ENCODE measurements around the gene EIF6. TPM values are rescaled to one million over a fixed set of nuclear protein-coding genes. Genes with fewer than 3 reads are reported as not detected.

The EIF6 gene
- total RNA-seq, 2 experiments from 2014 or later = 104 to 109 TPM

DNA sequence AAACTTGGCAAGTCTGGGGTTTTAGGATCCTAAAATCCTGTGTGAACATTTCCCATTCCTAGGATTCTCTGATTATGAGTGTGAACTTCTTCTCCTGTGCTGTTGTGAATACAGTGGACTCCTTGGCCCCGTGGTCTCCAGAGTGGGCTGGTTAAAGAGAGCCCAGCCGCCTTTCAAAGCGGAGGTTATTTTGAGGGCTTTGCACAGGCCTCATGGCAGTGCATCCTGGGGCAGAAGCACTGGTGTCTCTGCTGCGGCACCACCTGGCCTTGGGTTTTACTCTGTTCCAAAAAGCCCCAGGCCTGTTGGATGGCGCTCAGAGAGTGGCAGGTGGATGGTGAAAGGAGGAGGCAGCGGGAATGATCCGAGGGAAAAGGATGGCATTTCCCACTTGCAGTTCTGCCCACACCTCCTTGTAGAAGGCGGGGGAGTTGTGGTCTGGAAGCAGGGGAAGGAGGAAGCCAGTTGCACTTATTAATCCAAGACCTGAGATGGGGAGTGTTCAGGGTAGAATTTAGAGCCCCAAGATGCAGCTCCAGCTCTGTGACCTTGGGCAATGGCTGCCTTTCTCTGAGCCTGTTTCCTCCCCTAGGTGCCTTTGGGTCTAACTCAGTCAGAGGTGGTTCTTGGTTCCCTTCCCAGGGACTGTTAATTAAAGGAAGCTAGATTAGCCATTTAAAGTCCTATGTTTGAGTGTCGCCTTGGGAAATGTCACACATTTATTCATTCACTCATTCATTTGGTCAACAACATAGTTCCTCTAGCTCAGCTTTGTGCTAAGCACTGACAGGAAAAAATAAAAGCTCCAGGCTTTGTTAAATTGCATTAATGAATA, 35.7 kb downstream of the EIF6 start:
- H3K9me3 Mint-ChIP-seq (ENCODE audit: insufficient read depth) = no peaks in the 10 kb centered on the region
- ATAC-seq = no peak
- no peak overlapping the region for H3K4me3 Mint-ChIP-seq
- CTCF ChIA-PET = interaction anchor here (1.7 kb wide), 1 partner anchor 20 kb away, joined by 6 read pairs; no protein-coding TSS in a partner anchor
- H3K4me1 Mint-ChIP-seq (ENCODE audit: low read depth) = peaks cover 31% of the 10 kb centered on the region
- POLR2A ChIA-PET = no interaction called here
- DNase-seq = no peak
- H3K36me3 Mint-ChIP-seq (ENCODE audit: low read depth) = peaks cover 6% of the 10 kb centered on the region
- no peaks in the 10 kb centered on the region for H3K27me3 Mint-ChIP-seq (ENCODE audit: low read depth)
- H3K27ac Mint-ChIP-seq = no peak overlapping the region

DNA sequence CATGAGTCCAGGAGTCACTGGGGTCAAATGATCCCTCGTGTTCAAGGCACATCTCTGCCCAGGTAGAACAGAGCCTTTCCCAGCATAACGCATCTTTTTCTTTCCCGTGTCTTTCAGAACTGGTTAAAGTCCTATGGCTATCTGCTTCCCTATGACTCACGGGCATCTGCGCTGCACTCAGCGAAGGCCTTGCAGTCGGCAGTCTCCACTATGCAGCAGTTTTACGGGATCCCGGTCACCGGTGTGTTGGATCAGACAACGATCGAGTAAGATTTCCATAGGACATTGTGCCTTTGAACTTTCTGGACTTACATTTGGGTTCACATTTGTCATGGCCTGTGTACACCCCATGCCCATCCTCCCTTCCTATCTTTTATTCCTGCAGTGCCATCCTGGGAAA, 37.8 kb downstream of the EIF6 start:
- DNase-seq = no peak
- CTCF ChIA-PET = interaction anchor here (1.0 to 1.4 kb wide), 2 partner anchors 22 to 102 kb away, joined by 3 to 4 read pairs; no protein-coding TSS in a partner anchor
- Mint-ChIP-seq H3K4me1 (ENCODE audit: low read depth) (peaks cover 15% of the 10 kb centered on the region), H3K4me3 (no peak overlapping the region), H3K27me3 (ENCODE audit: low read depth) (peaks cover 2% of the 10 kb centered on the region), H3K36me3 (ENCODE audit: low read depth) (peaks cover 1% of the 10 kb centered on the region), H3K27ac (no peak overlapping the region), H3K9me3 (ENCODE audit: insufficient read depth) (no peaks in the 10 kb centered on the region)
- POLR2A ChIA-PET = no interaction called here
- no peak for ATAC-seq

DNA sequence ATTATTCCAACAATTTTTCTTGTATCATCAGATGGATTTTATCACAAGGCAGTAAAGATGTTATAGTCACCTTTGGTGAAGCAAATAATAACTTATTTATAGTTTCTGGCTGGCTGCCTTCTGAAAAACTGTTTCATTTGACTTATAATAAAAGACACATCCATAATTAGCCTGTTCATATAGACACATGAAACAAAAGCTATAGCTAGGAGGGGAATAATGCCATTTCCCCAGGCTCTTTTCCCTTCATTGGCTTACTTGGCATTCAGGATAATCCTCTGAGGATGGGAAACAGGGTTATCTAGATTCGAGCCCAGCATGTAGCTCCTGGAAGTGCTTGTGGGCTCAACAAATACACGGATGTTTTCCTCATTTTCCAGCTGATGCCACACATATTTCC, 40.6 kb downstream of the EIF6 start:
- ATAC-seq (no peak), DNase-seq (no peak)
- CTCF ChIA-PET = no interaction called here
- Mint-ChIP-seq H3K9me3 (ENCODE audit: insufficient read depth) (no peaks in the 10 kb centered on the region), H3K27me3 (ENCODE audit: low read depth) (peaks cover 5% of the 10 kb centered on the region), H3K4me1 (ENCODE audit: low read depth) (no peaks in the 10 kb centered on the region), H3K4me3 (no peak overlapping the region), H3K27ac (no peak overlapping the region), H3K36me3 (ENCODE audit: low read depth) (no peaks in the 10 kb centered on the region)
- POLR2A ChIA-PET = no interaction called here

DNA sequence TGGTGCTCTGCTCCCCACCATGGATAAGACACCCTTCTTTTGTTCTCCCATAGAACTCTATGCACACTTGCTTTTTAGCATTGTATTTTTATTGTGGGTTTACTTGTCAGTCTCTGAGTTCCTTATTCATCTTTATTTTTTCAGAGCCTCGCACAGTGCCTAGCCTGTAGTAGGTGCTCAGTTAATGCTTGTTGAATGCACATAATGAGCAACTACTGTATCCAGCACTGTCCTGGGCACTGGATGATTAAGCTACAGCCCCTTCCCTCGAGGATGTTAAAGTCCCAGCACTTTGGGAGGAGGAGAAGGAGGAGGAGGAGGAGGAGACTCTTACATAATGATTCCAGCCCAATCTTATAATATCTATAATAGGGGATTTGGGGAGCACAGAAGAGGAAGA, 41.3 kb downstream of the EIF6 start:
- ATAC-seq (no peak), DNase-seq (no peak)
- H3K27me3 Mint-ChIP-seq (ENCODE audit: low read depth) = peaks cover 5% of the 10 kb centered on the region
- ChIA-PET POLR2A (no interaction called here), CTCF (no interaction called here)
- H3K9me3 Mint-ChIP-seq (ENCODE audit: insufficient read depth) = no peaks in the 10 kb centered on the region
- H3K4me1 Mint-ChIP-seq (ENCODE audit: low read depth) = peaks cover 5% of the 10 kb centered on the region
- no peaks in the 10 kb centered on the region for H3K36me3 Mint-ChIP-seq (ENCODE audit: low read depth)
- no peak overlapping the region for H3K4me3 Mint-ChIP-seq
- H3K27ac Mint-ChIP-seq = no peak overlapping the region

DNA sequence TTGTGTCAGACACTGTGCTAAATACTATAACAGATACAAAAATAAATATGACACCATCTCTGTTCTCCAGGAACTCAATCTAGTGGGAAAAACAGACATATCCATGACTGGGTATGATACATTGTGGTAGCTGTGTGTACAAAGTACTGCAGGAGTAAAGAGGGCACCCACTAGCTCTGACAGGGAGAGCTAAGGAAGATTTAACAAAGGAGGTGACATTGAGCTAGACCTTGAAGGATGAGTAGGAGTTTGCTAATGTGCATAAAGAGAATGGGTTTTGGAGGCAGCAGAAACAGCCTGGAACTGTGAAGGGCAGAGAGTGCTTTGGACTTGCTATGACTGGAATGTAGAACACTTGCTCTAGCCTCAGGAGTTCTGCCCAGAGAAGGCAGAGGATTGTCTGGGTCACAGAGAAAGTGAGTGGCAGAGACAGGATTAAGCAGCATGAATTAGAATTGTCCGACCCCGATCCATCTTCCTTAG, 43.7 kb downstream of the EIF6 start:
- CTCF ChIA-PET = interaction anchor here (1.5 kb wide), 1 partner anchor 145 kb away, joined by 4 read pairs; no protein-coding TSS in a partner anchor
- Mint-ChIP-seq H3K4me1 (ENCODE audit: low read depth) (peaks cover 6% of the 10 kb centered on the region), H3K27me3 (ENCODE audit: low read depth) (peaks cover 5% of the 10 kb centered on the region)

DNA sequence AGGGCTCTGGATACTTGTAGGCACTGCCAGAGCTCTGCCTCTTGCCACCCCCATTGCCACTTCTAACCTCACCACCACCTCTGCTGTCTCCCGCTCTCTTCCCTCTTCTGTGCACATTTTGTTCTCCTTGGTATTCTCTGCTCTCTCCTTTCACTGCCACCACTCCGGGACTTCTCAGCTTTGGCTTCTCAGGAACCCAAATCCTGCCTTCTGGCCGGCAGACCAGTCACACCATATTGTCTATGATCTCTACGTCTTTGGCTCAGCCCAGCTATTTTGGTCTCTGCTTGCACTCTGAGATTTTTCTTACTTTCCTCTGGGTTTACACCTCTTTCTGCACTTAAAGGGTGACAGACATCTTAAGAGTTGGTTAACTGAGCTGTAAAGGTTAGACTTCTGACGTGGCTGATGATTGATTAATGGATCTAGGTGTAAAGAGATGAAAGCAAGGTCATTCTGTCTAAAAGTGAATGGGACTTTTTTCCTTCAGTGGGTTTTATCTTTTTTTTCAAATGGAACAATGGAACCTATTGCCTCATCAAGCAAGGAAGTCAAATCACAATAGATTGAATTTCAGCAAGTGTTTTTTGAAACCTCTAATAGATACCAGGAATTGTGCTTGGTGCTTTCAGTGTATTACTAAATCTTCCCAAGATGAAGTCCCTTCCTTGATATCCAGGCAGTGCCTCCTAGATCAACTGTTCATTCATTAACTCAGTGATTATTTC, 44.3 kb downstream of the EIF6 start:
- DNase-seq (no peak), ATAC-seq (no peak)
- Mint-ChIP-seq H3K4me3 (no peak overlapping the region), H3K36me3 (ENCODE audit: low read depth) (no peaks in the 10 kb centered on the region), H3K9me3 (ENCODE audit: insufficient read depth) (no peaks in the 10 kb centered on the region), H3K4me1 (ENCODE audit: low read depth) (peaks cover 6% of the 10 kb centered on the region), H3K27me3 (ENCODE audit: low read depth) (peaks cover 5% of the 10 kb centered on the region), H3K27ac (no peak overlapping the region)
- ChIA-PET CTCF (interaction anchor here (0.9 to 1.5 kb wide), 3 partner anchors 29 to 144 kb away, joined by 3 to 4 read pairs (median 3); no protein-coding TSS in a partner anchor), POLR2A (no interaction called here)

More for the DNA sequence above, 43.7 kb downstream of the EIF6 start:
- ATAC-seq = no peak
- no peak for DNase-seq
- no peak overlapping the region for H3K4me3 Mint-ChIP-seq
- H3K36me3 Mint-ChIP-seq (ENCODE audit: low read depth) = no peaks in the 10 kb centered on the region
- no peak overlapping the region for H3K27ac Mint-ChIP-seq
- H3K9me3 Mint-ChIP-seq (ENCODE audit: insufficient read depth) = no peaks in the 10 kb centered on the region
- POLR2A ChIA-PET = no interaction called here

DNA sequence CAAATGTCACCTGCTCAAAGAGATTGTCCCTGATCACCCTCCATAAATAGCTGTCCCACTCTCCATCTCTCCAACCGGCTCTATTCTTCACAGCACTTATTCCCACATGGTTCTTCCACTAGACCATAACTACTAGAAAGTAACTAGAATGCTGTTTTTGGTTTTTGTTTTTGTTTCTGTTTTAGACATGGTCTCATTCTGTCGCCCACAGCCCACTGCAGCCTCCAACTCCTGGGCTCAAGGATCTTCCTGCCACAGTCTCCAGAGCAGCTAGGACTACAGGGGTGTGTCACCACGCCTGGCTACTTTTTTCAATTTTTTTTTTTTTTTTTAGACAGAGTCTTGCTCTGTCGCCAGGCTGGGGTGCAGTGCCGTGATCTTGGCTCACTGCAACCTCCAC, 45.8 kb downstream of the EIF6 start:
- ATAC-seq (no peak), DNase-seq (no peak)
- H3K9me3 Mint-ChIP-seq (ENCODE audit: insufficient read depth) = no peaks in the 10 kb centered on the region
- H3K4me3 Mint-ChIP-seq = no peak overlapping the region
- peaks cover 6% of the 10 kb centered on the region for H3K4me1 Mint-ChIP-seq (ENCODE audit: low read depth)
- H3K36me3 Mint-ChIP-seq (ENCODE audit: low read depth) = no peaks in the 10 kb centered on the region
- CTCF ChIA-PET = interaction anchor here (1.2 kb wide), 1 partner anchor 37 kb away, joined by 3 read pairs; no protein-coding TSS in a partner anchor
- H3K27me3 Mint-ChIP-seq (ENCODE audit: low read depth) = peaks cover 5% of the 10 kb centered on the region
- POLR2A ChIA-PET = interaction anchor here (1.1 kb wide), 1 partner anchor 15 kb away, joined by 4 read pairs; no protein-coding TSS in a partner anchor
- H3K27ac Mint-ChIP-seq = no peak overlapping the region

DNA sequence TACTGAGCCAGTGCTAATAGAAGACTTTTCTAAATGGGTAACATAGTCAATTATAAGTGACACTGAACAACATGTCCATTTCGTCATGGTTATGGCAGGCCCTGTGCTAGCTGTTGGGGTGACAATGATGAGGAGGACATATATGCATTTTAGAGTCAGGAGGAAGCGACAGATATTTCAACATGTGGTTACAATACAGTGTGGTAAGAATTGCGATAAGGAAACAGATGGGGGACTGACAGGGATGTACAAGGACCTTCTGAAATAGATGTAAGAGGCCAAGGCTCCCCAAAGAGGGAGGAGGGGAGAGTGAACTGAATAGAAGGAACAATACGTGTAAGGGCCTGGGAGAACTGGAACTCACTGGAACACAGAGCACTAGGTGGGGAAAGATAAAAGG, 46.4 kb downstream of the EIF6 start:
- ATAC-seq (no peak), DNase-seq (no peak)
- ChIA-PET CTCF (interaction anchor here (1.2 kb wide), 1 partner anchor 38 kb away, joined by 3 read pairs; no protein-coding TSS in a partner anchor), POLR2A (no interaction called here)
- Mint-ChIP-seq H3K4me1 (ENCODE audit: low read depth) (peaks cover 6% of the 10 kb centered on the region), H3K9me3 (ENCODE audit: insufficient read depth) (no peaks in the 10 kb centered on the region), H3K27me3 (ENCODE audit: low read depth) (peaks cover 4% of the 10 kb centered on the region), H3K4me3 (no peak overlapping the region), H3K36me3 (ENCODE audit: low read depth) (no peaks in the 10 kb centered on the region), H3K27ac (no peak overlapping the region)

DNA sequence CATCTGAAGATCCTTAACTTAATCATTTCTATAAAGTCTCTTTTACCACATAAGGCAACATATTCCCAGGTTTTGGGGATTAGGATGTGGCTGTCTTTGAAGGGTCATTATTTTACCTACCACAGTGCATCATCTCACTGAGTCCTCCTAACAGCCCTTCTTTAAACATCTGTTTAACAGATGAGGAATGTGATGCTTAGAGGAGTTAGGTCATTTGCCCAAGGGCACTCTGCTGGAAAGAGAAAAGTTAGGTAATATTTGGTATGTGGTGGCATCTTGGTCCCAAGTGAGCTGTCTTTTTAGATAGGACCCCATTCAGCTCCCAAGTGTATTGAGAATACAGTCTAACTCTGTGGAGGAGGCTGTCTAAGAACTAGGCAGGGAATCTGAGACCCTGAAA, 47.1 kb downstream of the EIF6 start:
- Mint-ChIP-seq H3K27ac (no peak overlapping the region), H3K27me3 (ENCODE audit: low read depth) (peaks cover 3% of the 10 kb centered on the region), H3K36me3 (ENCODE audit: low read depth) (no peaks in the 10 kb centered on the region), H3K4me3 (no peak overlapping the region), H3K4me1 (ENCODE audit: low read depth) (peaks cover 8% of the 10 kb centered on the region), H3K9me3 (ENCODE audit: insufficient read depth) (no peaks in the 10 kb centered on the region)
- ChIA-PET CTCF (interaction anchor here (1.2 kb wide), 1 partner anchor 39 kb away, joined by 3 read pairs; no protein-coding TSS in a partner anchor), POLR2A (interaction anchor here (0.6 kb wide), 1 partner anchor 80 kb away, joined by 5 read pairs; no protein-coding TSS in a partner anchor)
- ATAC-seq = no peak
- DNase-seq = no peak

DNA sequence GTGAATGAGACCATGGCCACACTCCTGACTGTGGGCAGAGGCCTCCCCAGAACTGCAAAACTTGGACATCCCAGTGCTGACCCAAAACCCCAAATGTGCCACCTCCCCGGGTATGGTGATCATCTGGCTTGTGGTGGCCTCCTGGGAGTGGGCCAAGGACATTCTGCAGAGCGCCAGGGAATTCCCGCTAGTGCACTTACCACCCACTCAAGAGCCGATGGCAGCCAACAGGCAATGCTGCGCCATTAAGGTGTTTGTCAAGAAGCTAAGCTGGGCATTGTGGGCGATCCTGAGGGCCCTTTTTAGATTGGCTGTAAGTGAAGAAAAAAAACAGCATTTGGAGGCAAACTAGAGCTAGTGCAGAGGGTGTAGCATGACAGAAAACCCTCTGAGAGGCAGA, 48.7 kb downstream of the EIF6 start:
- no peaks in the 10 kb centered on the region for H3K9me3 Mint-ChIP-seq (ENCODE audit: insufficient read depth)
- no peak for DNase-seq
- no peak for ATAC-seq
- POLR2A ChIA-PET = no interaction called here
- peaks cover 11% of the 10 kb centered on the region for H3K4me1 Mint-ChIP-seq (ENCODE audit: low read depth)
- H3K4me3 Mint-ChIP-seq = no peak overlapping the region
- no peak overlapping the region for H3K27ac Mint-ChIP-seq
- CTCF ChIA-PET = no interaction called here
- H3K36me3 Mint-ChIP-seq (ENCODE audit: low read depth) = no peaks in the 10 kb centered on the region
- H3K27me3 Mint-ChIP-seq (ENCODE audit: low read depth) = no peaks in the 10 kb centered on the region

DNA sequence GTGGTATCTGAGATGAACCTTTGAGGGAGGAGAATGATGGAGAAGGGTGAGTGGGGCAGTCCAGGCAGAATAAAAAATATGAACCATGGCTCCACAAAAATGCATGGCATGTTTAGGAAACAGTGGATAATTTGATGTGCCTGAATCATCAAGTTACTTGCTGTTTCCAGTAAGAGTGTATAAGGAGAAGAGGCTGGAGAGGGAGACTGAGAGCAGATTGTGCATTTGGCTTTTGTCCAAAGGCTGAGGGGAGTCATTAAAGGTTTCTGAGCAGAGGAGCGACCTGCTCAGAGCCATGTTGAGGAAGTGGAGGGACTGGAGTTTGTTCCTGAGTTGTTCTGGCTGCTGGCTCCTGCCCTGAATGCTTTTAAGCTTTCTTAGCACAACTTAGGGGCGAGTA, 52.0 kb downstream of the EIF6 start:
- H3K4me3 Mint-ChIP-seq = no peak overlapping the region
- DNase-seq = no peak
- H3K27ac Mint-ChIP-seq = no peak overlapping the region
- no peaks in the 10 kb centered on the region for H3K9me3 Mint-ChIP-seq (ENCODE audit: insufficient read depth)
- H3K27me3 Mint-ChIP-seq (ENCODE audit: low read depth) = peaks cover 18% of the 10 kb centered on the region
- H3K36me3 Mint-ChIP-seq (ENCODE audit: low read depth) = no peaks in the 10 kb centered on the region
- peaks cover 5% of the 10 kb centered on the region for H3K4me1 Mint-ChIP-seq (ENCODE audit: low read depth)
- CTCF ChIA-PET = interaction anchor here (1.0 kb wide), 1 partner anchor 28 kb away, joined by 3 read pairs; no protein-coding TSS in a partner anchor
- ATAC-seq = no peak
- POLR2A ChIA-PET = no interaction called here

Measured in activated CD8-positive, alpha-beta T cell treated with anti-CD3 and anti-CD28 coated beads, Interleukin-2, amount 10 ng/mL, durations not matched to agents 7 days and 5 days (primary cell).